Omental fat pad (tissue), 4 donors: ENCODE measurements around the gene BACH2. TPM values are rescaled to one million over a fixed set of nuclear protein-coding genes. Genes with fewer than 3 reads are reported as not detected.
"Not testable (repeated sequence)": the region's sequence is repeated elsewhere in the genome, so short reads cannot be mapped to it uniquely, and the experiment has no call there.

Experiments
- ATAC-seq: fragments of 150-250 bp; one replicate; pipeline ENCODE4 v1.9.1; 2016; ENCODE audit warnings: mild to moderate bottlenecking, moderate library complexity; ENCODE audit not compliant: low FRiP score
- DNase-seq: peaks from one replicate; pipeline ENCODE4 v3.0.0-alpha.2; 2019; ENCODE audit warnings: low spot score
- total RNA-seq, 4 donors: library from RNA; depleted of rRNA; stranded (reverse); fragments of >200 nt; gene quantifications; one replicate each; pipeline ENCODE4 v1.1.0, GENCODE V29; 2016
- TF ChIP-seq, protein P1 (sequence below), 3 donors: fragments of 450-650 bp; IDR thresholded peaks; one replicate each; pipeline ENCODE4 v1.5.1; 2016 to 2017; ENCODE audit warnings: antibody characterized with exemption in 3 of 3, mild to moderate bottlenecking in 3 of 3, moderate library complexity in 2 of 3

The BACH2 gene
- total RNA-seq, 4 donors from 2014 or later, result 4.0 to 9.4 (median 7.0) TPM

- ATAC-seq (no peak), DNase-seq (no peak)
- TF ChIP-seq, protein P1, sequence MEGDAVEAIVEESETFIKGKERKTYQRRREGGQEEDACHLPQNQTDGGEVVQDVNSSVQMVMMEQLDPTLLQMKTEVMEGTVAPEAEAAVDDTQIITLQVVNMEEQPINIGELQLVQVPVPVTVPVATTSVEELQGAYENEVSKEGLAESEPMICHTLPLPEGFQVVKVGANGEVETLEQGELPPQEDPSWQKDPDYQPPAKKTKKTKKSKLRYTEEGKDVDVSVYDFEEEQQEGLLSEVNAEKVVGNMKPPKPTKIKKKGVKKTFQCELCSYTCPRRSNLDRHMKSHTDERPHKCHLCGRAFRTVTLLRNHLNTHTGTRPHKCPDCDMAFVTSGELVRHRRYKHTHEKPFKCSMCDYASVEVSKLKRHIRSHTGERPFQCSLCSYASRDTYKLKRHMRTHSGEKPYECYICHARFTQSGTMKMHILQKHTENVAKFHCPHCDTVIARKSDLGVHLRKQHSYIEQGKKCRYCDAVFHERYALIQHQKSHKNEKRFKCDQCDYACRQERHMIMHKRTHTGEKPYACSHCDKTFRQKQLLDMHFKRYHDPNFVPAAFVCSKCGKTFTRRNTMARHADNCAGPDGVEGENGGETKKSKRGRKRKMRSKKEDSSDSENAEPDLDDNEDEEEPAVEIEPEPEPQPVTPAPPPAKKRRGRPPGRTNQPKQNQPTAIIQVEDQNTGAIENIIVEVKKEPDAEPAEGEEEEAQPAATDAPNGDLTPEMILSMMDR (IDR thresholded peaks at IDR 0.05), result no peak
These were observed 261.5 kb downstream of the BACH2 start for GRCh38 chr6:90035047-90035723.

DNA sequence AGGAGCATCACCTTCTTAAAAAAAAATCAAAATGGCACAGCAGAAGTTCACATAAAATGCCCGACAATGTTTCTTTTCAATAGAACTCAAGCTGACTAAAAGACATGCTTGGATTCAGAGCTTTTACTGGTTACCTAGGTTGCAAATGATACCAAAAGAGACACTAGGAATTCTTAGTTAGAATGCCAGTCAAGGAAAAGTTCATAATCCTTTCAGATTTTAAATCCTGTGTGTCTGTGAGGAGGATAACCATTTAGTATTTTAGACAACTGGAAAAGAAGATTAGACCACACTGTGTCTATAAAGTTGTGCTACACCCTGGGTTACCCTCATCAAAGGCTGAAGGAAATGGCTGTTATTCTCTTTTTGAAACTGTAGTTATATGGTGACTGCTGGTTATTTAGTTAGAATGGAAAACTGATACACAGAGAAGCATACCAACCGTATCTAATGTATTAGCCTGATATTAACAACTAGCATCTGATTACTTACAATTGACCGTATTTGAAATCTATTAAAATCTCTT is 262.8 kb downstream of the BACH2 start:
- no peak for DNase-seq
- TF ChIP-seq, protein P1 (IDR thresholded peaks at IDR 0.05), result no peak
- ATAC-seq, result no peak

- ATAC-seq, DNase-seq: not testable (repeated sequence)
These were observed 264.0 kb downstream of the BACH2 start for GRCh38 chr6:90032489-90033212.

GRCh38 chr6:90028995-90029635 is 267.5 kb downstream of the BACH2 start:
- DNase-seq, result no peak
- no peak for ATAC-seq
- TF ChIP-seq, protein P1 (IDR thresholded peaks at IDR 0.05), result no peak

DNA sequence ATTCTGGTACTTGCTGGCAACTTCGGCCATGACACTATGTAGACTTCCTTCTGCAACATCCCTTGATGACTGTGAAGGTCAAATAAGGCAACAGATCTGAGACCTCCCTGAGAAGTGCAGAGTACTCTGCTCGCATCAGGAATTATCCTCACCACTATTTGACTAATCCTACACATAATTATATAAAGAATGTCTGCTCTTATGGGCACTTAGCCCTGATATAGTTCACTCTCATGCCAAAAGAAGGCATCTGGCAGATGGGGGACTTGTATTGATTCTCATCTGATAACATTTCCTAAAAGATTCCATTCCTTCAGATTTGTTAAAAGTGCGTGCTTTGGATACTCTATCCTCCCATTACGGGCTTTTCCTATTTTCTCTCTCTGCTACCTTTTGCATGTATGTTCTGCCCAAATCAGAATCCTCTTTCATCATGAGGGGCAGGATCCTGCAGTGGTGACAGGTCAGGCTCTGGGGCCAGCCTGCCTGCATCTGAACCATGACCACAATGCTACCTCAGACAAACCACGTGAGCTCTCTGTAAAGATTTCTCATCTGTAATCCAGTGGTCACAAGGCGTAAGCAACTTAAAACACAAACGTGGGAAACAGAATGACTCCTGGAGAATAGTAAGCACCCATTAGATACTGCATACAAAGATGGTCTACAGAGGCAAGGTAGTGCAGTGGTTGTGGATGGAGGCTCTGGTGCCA is 268.4 kb downstream of the BACH2 start:
- ATAC-seq (no peak), DNase-seq (no peak)
- TF ChIP-seq, protein P1 (IDR thresholded peaks at IDR 0.05), result no peak

GRCh38 chr6:90026216-90026615 is 270.4 kb downstream of the BACH2 start:
- TF ChIP-seq, protein P1 (IDR thresholded peaks at IDR 0.05), result no peak
- DNase-seq (no peak), ATAC-seq (no peak)
